Suprapubic skin (tissue), 4 donors: ENCODE data around the gene BCL3.

Experiments used
- POLR2A ChIP-seq, 2 donors: fragments of 450-650 bp; IDR thresholded peaks; one replicate each; pipeline ENCODE4 v1.6.1; 2017; ENCODE audit warnings: antibody characterized with exemption in 2 of 2, mild to moderate bottlenecking in 2 of 2, moderate library complexity in 2 of 2
- POLR2AphosphoS5 ChIP-seq, 3 donors: sonication (generic); formaldehyde crosslinking; IDR thresholded peaks; one replicate each; pipeline ENCODE4 v1.6.1; 2017; ENCODE audit warnings: antibody characterized with exemption in 3 of 3
- TF ChIP-seq, protein P1 (sequence below), 2 donors: fragments of 200-600 bp in 1 of 2; fragments of 450-650 bp in 1 of 2; sonication (generic) in 1 of 2; IDR thresholded peaks; one replicate each; pipeline ENCODE4 v1.5.1; 2016 to 2019; ENCODE audit warnings: antibody characterized with exemption in 2 of 2, mild to moderate bottlenecking in 1 of 2, moderate library complexity in 1 of 2

DNA sequence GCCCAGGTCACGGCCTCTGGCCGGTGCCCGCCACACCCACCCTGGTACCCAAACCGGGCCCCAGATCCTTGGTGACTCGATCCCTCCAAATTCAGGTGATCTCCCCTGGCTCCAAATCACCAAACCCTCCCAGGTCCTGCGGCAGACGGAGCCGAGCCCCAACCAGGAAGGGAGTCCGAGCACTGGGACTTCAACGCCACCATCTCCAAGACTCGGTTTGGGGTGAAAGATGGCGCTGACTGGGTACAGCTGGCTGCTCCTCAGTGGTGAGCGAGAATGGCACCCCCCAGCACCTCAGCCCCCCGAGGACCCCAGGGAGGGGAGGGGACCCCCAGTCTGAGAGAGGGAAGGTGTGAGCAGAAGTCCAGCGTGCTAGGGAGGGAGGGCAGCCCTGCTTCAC, 47.3 kb upstream of the BCL3 start:
- TF ChIP-seq POLR2A (IDR thresholded peaks at IDR 0.05) (no peak), POLR2AphosphoS5 (IDR thresholded peaks at IDR 0.05) (no peak)
- TF ChIP-seq, protein P1, sequence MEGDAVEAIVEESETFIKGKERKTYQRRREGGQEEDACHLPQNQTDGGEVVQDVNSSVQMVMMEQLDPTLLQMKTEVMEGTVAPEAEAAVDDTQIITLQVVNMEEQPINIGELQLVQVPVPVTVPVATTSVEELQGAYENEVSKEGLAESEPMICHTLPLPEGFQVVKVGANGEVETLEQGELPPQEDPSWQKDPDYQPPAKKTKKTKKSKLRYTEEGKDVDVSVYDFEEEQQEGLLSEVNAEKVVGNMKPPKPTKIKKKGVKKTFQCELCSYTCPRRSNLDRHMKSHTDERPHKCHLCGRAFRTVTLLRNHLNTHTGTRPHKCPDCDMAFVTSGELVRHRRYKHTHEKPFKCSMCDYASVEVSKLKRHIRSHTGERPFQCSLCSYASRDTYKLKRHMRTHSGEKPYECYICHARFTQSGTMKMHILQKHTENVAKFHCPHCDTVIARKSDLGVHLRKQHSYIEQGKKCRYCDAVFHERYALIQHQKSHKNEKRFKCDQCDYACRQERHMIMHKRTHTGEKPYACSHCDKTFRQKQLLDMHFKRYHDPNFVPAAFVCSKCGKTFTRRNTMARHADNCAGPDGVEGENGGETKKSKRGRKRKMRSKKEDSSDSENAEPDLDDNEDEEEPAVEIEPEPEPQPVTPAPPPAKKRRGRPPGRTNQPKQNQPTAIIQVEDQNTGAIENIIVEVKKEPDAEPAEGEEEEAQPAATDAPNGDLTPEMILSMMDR (IDR thresholded peaks at IDR 0.05) = no peak
